ENCODE data around the gene PAPPA2.

DNA sequence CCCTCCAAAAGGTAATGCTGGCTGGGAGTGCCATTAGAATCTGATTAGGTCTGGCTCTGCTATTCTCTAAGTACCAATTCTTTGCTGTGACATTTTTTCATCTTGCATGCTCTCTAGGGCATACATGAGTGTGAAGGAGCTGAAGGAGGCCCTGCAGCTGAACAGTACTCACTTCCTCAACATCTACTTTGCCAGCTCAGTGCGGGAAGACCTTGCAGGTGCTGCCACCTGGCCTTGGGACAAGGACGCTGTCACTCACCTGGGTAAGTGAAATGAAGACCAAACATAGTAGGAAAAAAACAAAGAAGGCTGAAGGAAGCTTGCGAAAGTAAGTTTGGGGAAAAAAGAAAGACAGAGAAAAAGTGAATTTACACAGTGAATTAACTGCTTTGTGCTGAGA lies 207.9 kb downstream of the PAPPA2 start:
- TF ChIP-seq, protein P1, sequence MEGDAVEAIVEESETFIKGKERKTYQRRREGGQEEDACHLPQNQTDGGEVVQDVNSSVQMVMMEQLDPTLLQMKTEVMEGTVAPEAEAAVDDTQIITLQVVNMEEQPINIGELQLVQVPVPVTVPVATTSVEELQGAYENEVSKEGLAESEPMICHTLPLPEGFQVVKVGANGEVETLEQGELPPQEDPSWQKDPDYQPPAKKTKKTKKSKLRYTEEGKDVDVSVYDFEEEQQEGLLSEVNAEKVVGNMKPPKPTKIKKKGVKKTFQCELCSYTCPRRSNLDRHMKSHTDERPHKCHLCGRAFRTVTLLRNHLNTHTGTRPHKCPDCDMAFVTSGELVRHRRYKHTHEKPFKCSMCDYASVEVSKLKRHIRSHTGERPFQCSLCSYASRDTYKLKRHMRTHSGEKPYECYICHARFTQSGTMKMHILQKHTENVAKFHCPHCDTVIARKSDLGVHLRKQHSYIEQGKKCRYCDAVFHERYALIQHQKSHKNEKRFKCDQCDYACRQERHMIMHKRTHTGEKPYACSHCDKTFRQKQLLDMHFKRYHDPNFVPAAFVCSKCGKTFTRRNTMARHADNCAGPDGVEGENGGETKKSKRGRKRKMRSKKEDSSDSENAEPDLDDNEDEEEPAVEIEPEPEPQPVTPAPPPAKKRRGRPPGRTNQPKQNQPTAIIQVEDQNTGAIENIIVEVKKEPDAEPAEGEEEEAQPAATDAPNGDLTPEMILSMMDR (conservative IDR thresholded peaks at IDR 0.05; ENCODE audit: low read length), result no peak
- no peak for TF ChIP-seq EZH2phosphoT487 (IDR thresholded peaks at IDR 0.05; ENCODE audit: borderline replicate concordance, low read depth, low read length)

Data from OCI-LY7 (cell line).